GM12878 (cell line): ENCODE data around the gene PAPSS2. TPM values are rescaled to one million over a fixed set of nuclear protein-coding genes. Genes with fewer than 3 reads are reported as not detected.

Experiments
- ATAC-seq: fragments of 200-7000 bp; cut with Tn5 transposase; 3 replicates; pipeline ENCODE4 v1.9.1; 2020; ENCODE audit warnings: mild to moderate bottlenecking, moderate library complexity
- BruUV-seq: library from RNA; stranded (reverse); fragments of 400-500 nt; replicated peaks from 2 replicates; lab custom pipeline; 2021; lab: Mats Ljungman, UMichigan
- CTCF ChIA-PET: fragments of 300-600 bp; sonication (Branson Sonifier 250); formaldehyde crosslinking; extraction: SDS; loops from one replicate; lab custom pipeline; 2021; ENCODE audit warnings: inconsistent platforms; lab: Yijun Ruan, JAX
- POLR2A ChIA-PET: fragments of 350-600 bp; formaldehyde crosslinking; extraction: SDS; loops from one replicate; lab custom pipeline; 2021; ENCODE audit warnings: inconsistent platforms; lab: Charles Lee
- RAD21 ChIA-PET: fragments of 300-600 bp; sonication (Branson Sonifier 250); formaldehyde crosslinking; loops from one replicate; lab custom pipeline; 2023; ENCODE audit warnings: antibody characterized with exemption; ENCODE audit not compliant: unreplicated experiment; lab: Charles Lee
- SMC1A ChIA-PET: fragments of 300-600 bp; sonication (Branson Sonifier 250); formaldehyde crosslinking; loops from one replicate; lab custom pipeline; 2023; ENCODE audit not compliant: unreplicated experiment, uncharacterized antibody; lab: Charles Lee
- DNase-seq: peaks from one replicate; pipeline ENCODE4 v3.0.0-alpha.2; 2011; ENCODE audit warnings: low read depth, low spot score
- FAIRE-seq: peaks from 3 replicates; lab custom pipeline; 2011; peaks lifted over from hg19 to GRCh38; lab: Jason Lieb, UNC
- H2AFZ ChIP-seq: 2 replicates; pipeline ENCODE4 v1.6.0; 2011; ENCODE audit warnings: low read depth, low read length, control low read depth; ENCODE audit not compliant: control insufficient read depth
- H3K27ac ChIP-seq: 2 replicates; pipeline ENCODE4 v1.5.1; 2011; ENCODE audit warnings: control low read depth; ENCODE audit not compliant: control insufficient read depth, insufficient read depth
- H3K27me3 ChIP-seq, 2 experiments: replicated peaks in 1 of 2; 2 replicates each; pipeline versions ENCODE4 v1.6.0 to v1.6.1; 2011; ENCODE audit warnings: low read length in 1 of 2; ENCODE audit not compliant: control insufficient read depth in 2 of 2, insufficient read depth in 2 of 2
- H3K36me3 ChIP-seq, 2 experiments: 2 replicates each; pipeline ENCODE4 v1.5.1; 2011; ENCODE audit warnings: low read length in 1 of 2; ENCODE audit not compliant: control insufficient read depth in 2 of 2, insufficient read depth in 2 of 2
- H3K4me1 ChIP-seq: 2 replicates; pipeline ENCODE4 v1.6.1; 2011; ENCODE audit warnings: mild to moderate bottlenecking, low read length, moderate library complexity, mixed read lengths; ENCODE audit not compliant: control insufficient read depth, insufficient read depth
- H3K4me2 ChIP-seq: 2 replicates; pipeline ENCODE4 v1.6.0; 2011; ENCODE audit warnings: control low read depth; ENCODE audit not compliant: control insufficient read depth, insufficient read depth
- H3K4me3 ChIP-seq: fragments of 200-600 bp; sonication (generic); 2 replicates; pipeline ENCODE4 v1.5.1; 2016
- H3K79me2 ChIP-seq: 2 replicates; pipeline ENCODE4 v1.6.0; 2011; ENCODE audit warnings: low read length; ENCODE audit not compliant: control insufficient read depth, insufficient read depth
- H3K9ac ChIP-seq: 2 replicates; pipeline ENCODE4 v1.8.0; 2011; ENCODE audit warnings: low read length, control low read depth, mixed read lengths; ENCODE audit not compliant: control insufficient read depth, insufficient read depth
- H3K9me3 ChIP-seq: replicated peaks from 3 replicates; pipeline ENCODE4 v1.5.1; 2011; ENCODE audit warnings: mild to moderate bottlenecking, low read length; ENCODE audit not compliant: control insufficient read depth, insufficient read depth
- H4K20me1 ChIP-seq: 2 replicates; pipeline ENCODE4 v1.6.0; 2011; ENCODE audit not compliant: control insufficient read depth, insufficient read depth
- BHLHE40 ChIP-seq, 2 experiments: fragments of 450-650 bp in 1 of 2; IDR thresholded peaks; 2 replicates each; pipeline ENCODE4 v1.6.1; 2011 to 2017; ENCODE audit warnings: low read depth in 2 of 2, borderline replicate concordance in 1 of 2, improper control_type of control experiment in 1 of 2, low read length in 1 of 2, mild to moderate bottlenecking in 1 of 2
- FOXK2 ChIP-seq: fragments of 450-650 bp; IDR thresholded peaks from 2 replicates; pipeline ENCODE4 v1.6.1; 2017; ENCODE audit warnings: mild to moderate bottlenecking, moderate library complexity
- FOXM1 ChIP-seq: IDR thresholded peaks from 2 replicates; pipeline ENCODE4 v1.6.1; 2012; ENCODE audit warnings: low read depth, mild to moderate bottlenecking, inconsistent platforms, low read length, moderate library complexity
- GABPA ChIP-seq: IDR thresholded peaks from 2 replicates; pipeline ENCODE4 v1.6.1; 2014; ENCODE audit warnings: antibody characterized with exemption, low read depth, mild to moderate bottlenecking, inconsistent platforms
- KLF5 ChIP-seq: fragments of 450-650 bp; IDR thresholded peaks from 2 replicates; pipeline ENCODE4 v1.6.1; 2014; ENCODE audit warnings: mild to moderate bottlenecking; ENCODE audit not compliant: partially characterized antibody
- MAX ChIP-seq: IDR thresholded peaks from 2 replicates; pipeline ENCODE4 v1.6.1; 2012; ENCODE audit warnings: low read depth, low read length, improper control_type of control experiment
- MEF2B ChIP-seq: fragments of 450-650 bp; IDR thresholded peaks from 2 replicates; pipeline ENCODE4 v1.6.1; 2018; ENCODE audit warnings: mild to moderate bottlenecking, moderate library complexity; ENCODE audit not compliant: partially characterized antibody, poor library complexity, severe bottlenecking
- NFXL1 ChIP-seq: fragments of 450-650 bp; IDR thresholded peaks from 2 replicates; pipeline ENCODE4 v1.6.1; 2017; ENCODE audit warnings: antibody characterized with exemption, mild to moderate bottlenecking, borderline replicate concordance
- PBX3 ChIP-seq: IDR thresholded peaks from 2 replicates; pipeline ENCODE4 v1.6.1; 2011; ENCODE audit warnings: mild to moderate bottlenecking, low read depth, low read length, moderate library complexity; ENCODE audit not compliant: insufficient replicate concordance
- SIN3A ChIP-seq: IDR thresholded peaks from 2 replicates; pipeline ENCODE4 v1.6.1; 2012; ENCODE audit warnings: low read depth, low read length, improper control_type of control experiment
- SMAD1 ChIP-seq: fragments of 450-650 bp; IDR thresholded peaks from 2 replicates; pipeline ENCODE4 v1.6.1; 2018; ENCODE audit warnings: mild to moderate bottlenecking, low read depth; ENCODE audit not compliant: partially characterized antibody
- SMAD5 ChIP-seq: IDR thresholded peaks from 2 replicates; pipeline ENCODE4 v1.6.1; 2016; ENCODE audit warnings: antibody characterized with exemption, low read depth
- SP1 ChIP-seq: IDR thresholded peaks from one replicate; pipeline ENCODE4 v1.6.1; 2011; ENCODE audit warnings: low read depth, low read length
- SUZ12 ChIP-seq: fragments of 200-600 bp; sonication (generic); IDR thresholded peaks from one replicate; pipeline ENCODE4 v1.6.1; 2018; ENCODE audit warnings: antibody characterized with exemption, mild to moderate bottlenecking; ENCODE audit not compliant: unreplicated experiment
- TARDBP ChIP-seq: IDR thresholded peaks from 2 replicates; pipeline ENCODE4 v1.6.1; 2016; ENCODE audit warnings: borderline replicate concordance
- TCF12 ChIP-seq: IDR thresholded peaks from 2 replicates; pipeline ENCODE4 v1.6.1; 2011; ENCODE audit warnings: low read depth, mild to moderate bottlenecking, low read length
- WGBS: methylation state at CpG from one replicate; pipeline ENCODE4 v1.1.6; 2016; ENCODE audit warnings: low lambda C conversion rate; ENCODE audit not compliant: insufficient replicate concordance, insufficient coverage; ENCODE audit errors: missing lambda C conversion rate; 5-methylcytosine and 5-hydroxymethylcytosine counted together
- in situ Hi-C: fragments of 300-500 bp; cut with MboI; formaldehyde crosslinking; loops from 9 replicates; pipeline ENCODE4 v1.14.3; 2018; ENCODE audit warnings: mixed read lengths
- intact Hi-C: fragments of 100-400 bp; cut with micrococcal nuclease; formaldehyde crosslinking; loops from one replicate; pipeline ENCODE4 v1.14.2; 2022; ENCODE audit not compliant: unreplicated experiment
- polyA plus RNA-seq, 11 experiments: library from polyadenylated mRNA; depleted of rRNA in 4 of 11; unstranded in 6 of 11; stranded (reverse) in 5 of 11; fragments of >200 nt; fragmentation: Nextera tagmentation in 4 of 11; fragmentation: Illumina TruSeq in 1 of 11; extraction: Ambion mirVana in 4 of 11; extraction: Trizol in 1 of 11; gene quantifications; 1 replicate in 1 of 11; 2 replicates in 10 of 11; pipeline versions ENCODE4 v1.2.1 to v1.2.3, GENCODE V29; 2011 to 2016; ENCODE audit warnings: inconsistent platforms in 2 of 11, missing spikeins in 2 of 11, low read depth in 1 of 11
- total RNA-seq, 4 experiments: library from RNA; depleted of rRNA in 3 of 4; stranded (reverse); fragments of >200 nt in 3 of 4; fragmentation: Illumina TruSeq in 1 of 4; extraction: Trizol in 1 of 4; gene quantifications; 2 replicates each; pipeline versions ENCODE4 v1.2.1 to v1.2.3, GENCODE V29; 2013 to 2021

Gene PAPSS2
- total and polyA plus RNA-seq, 10 of the 15 experiments (the other 5 are each of a cell fraction or from before 2014, with no cell fraction given) = 0.15 to 2.1 (median 0.37) TPM

- TF ChIP-seq TARDBP = no peak
- TF ChIP-seq, all 136 proteins: peak for 0
Observed at GRCh38 chr10:87625661-87626060, 34.0 kb upstream of the PAPSS2 start (continued).

GRCh38 chr10:87626422-87626892 lies 33.2 kb upstream of the PAPSS2 start:
- 95% methylated on average over 1 of the region's 1 CpG for WGBS
- no peak for TF ChIP-seq MAX
- TF ChIP-seq KLF5 = no peak
- TF ChIP-seq, all 136 proteins: peak for 0
- CTCF ChIA-PET = interaction anchor here (1.0 to 1.4 kb wide), 2 partner anchors 11 to 108 kb away, joined by 3 read pairs; no protein-coding TSS in a partner anchor

GRCh38 chr10:87630171-87630570 lies 29.5 kb upstream of the PAPSS2 start:
- Histone ChIP-seq H3K27me3 (no peaks in the 10 kb centered on the region), H3K4me2 (no peak overlapping the region), H4K20me1 (no peaks in the 10 kb centered on the region), H3K79me2 (no peaks in the 10 kb centered on the region), H3K36me3 (no peaks in the 10 kb centered on the region), H3K9me3 (no peaks in the 10 kb centered on the region; the same call in 2 of the 3 replicates), H3K4me1 (no peaks in the 10 kb centered on the region), H3K27ac (no peak overlapping the region), H3K4me3 (no peak overlapping the region), H2AFZ (no peak overlapping the region), H3K9ac (no peak overlapping the region)
- no TSS peak for BruUV-seq
- in situ Hi-C loops = no loop called here
- ChIA-PET CTCF (no interaction called here), POLR2A (no interaction called here), SMC1A (no interaction called here), RAD21 (no interaction called here)
- WGBS = 77% methylated on average over 7 of the region's 7 CpGs
- FAIRE-seq = no peak
- intact Hi-C loops = no loop called here
- DNase-seq = no peak
- no peak for ATAC-seq
- TF ChIP-seq SMAD1 (no peak), SUZ12 (no peak), GABPA (no peak), TCF12 (no peak), NFXL1 (no peak), MEF2B (no peak), SMAD5 (no peak), BHLHE40 (IDR thresholded peaks at IDR 0.05; ENCODE audit: borderline replicate concordance in 1 of 2, low read depth in 2 of 2, low read length in 1 of 2) (no peak), FOXM1 (no peak), FOXK2 (no peak), SP1 (no peak), SIN3A (no peak), PBX3 (no peak)

More at GRCh38 chr10:87626422-87626892, 33.2 kb upstream of the PAPSS2 start:
- no peak overlapping the region for H3K4me2 ChIP-seq
- ATAC-seq (no peak), FAIRE-seq (no peak), DNase-seq (no peak)
- no TSS peak for BruUV-seq
- H3K9ac ChIP-seq = no peak overlapping the region
- intact Hi-C loops = no loop called here
- no peaks in the 10 kb centered on the region for H3K9me3 ChIP-seq
- H3K79me2 ChIP-seq = no peaks in the 10 kb centered on the region
- ChIA-PET SMC1A (interaction anchor here (0.6 to 1.8 kb wide), 4 partner anchors 11 to 49 kb away, joined by 3 to 4 read pairs (median 3); no protein-coding TSS in a partner anchor), POLR2A (no interaction called here), RAD21 (no interaction called here)
- no peaks in the 10 kb centered on the region for H3K27me3 ChIP-seq
- H2AFZ ChIP-seq = no peak overlapping the region
- H4K20me1 ChIP-seq = no peaks in the 10 kb centered on the region
- in situ Hi-C loops = no loop called here
- no peaks in the 10 kb centered on the region for H3K36me3 ChIP-seq
- no peak overlapping the region for H3K27ac ChIP-seq
- H3K4me3 ChIP-seq = no peak overlapping the region
- no peaks in the 10 kb centered on the region for H3K4me1 ChIP-seq
